Mammary epithelial cell (primary cell): ENCODE data around the gene CLK4.

Source experiments
- CTCF ChIP-seq, 2 donors: IDR thresholded peaks in 1 of 2; conservative IDR thresholded peaks in 1 of 2; 2 replicates each; pipeline ENCODE4 v1.5.1; 2011 to 2012; ENCODE audit warnings: inconsistent platforms in 2 of 2, low read length in 2 of 2, mild to moderate bottlenecking in 2 of 2, control low read depth in 1 of 2, low read depth in 1 of 2; ENCODE audit not compliant: insufficient read depth in 1 of 2; ENCODE audit errors: extremely low read depth in 1 of 2
- EZH2 ChIP-seq: IDR thresholded peaks from 2 replicates; pipeline ENCODE4 v1.6.1; 2012; ENCODE audit warnings: low read length, inconsistent platforms, borderline replicate concordance

GRCh38 chr5:178637356-178638074 lies 10.7 kb upstream of the CLK4 start:
- TF ChIP-seq CTCF (conservative IDR thresholded peaks at IDR 0.05 in 1 of 2, IDR thresholded peaks at IDR 0.05 in 1 of 2; ENCODE audit: extremely low read depth in 1 of 2, insufficient read depth in 1 of 2, low read depth in 1 of 2, low read length in 2 of 2): no peak
- no peak for TF ChIP-seq EZH2
